SU-DHL-6 (cell line): ENCODE data around the gene CLMP.

Experiments
- H2AFZ ChIP-seq: fragments of 200-600 bp; sonication (generic); 2 replicates; pipeline ENCODE4 v1.6.1; 2014; ENCODE audit warnings: low read depth, mild to moderate bottlenecking, moderate library complexity, mixed read lengths, antibody characterized with exemption, low read length; ENCODE audit not compliant: severe bottlenecking
- H3F3A ChIP-seq: fragments of 200-600 bp; shearing (Covaris generic); 2 replicates; pipeline ENCODE4 v1.6.0; 2016; ENCODE audit warnings: antibody characterized with exemption, mild to moderate bottlenecking; ENCODE audit not compliant: insufficient read depth
- H3K27ac ChIP-seq: fragments of 200-600 bp; sonication (generic); 2 replicates; pipeline ENCODE4 v1.5.1; 2016; ENCODE audit warnings: low read depth, mild to moderate bottlenecking, low read length, moderate library complexity, mixed read lengths
- H3K27me3 ChIP-seq: fragments of 200-600 bp; sonication (generic), shearing (Covaris generic); 2 replicates; pipeline ENCODE4 v1.6.0; 2014; ENCODE audit warnings: mild to moderate bottlenecking, low read length
- H3K36me3 ChIP-seq: fragments of 200-600 bp; sonication (generic); 2 replicates; pipeline ENCODE4 v1.6.1; 2014; ENCODE audit warnings: mild to moderate bottlenecking, low read length, mixed read lengths
- H3K4me2 ChIP-seq: fragments of 300-600, 200-600 bp; shearing (Covaris generic), sonication (generic); 2 replicates; pipeline ENCODE4 v1.6.0; 2014; ENCODE audit warnings: low read length, low read depth, mild to moderate bottlenecking; ENCODE audit not compliant: poor library complexity, severe bottlenecking
- H3K4me3 ChIP-seq: fragments of 200-600 bp; sonication (generic); 2 replicates; pipeline ENCODE4 v1.5.1; 2014; ENCODE audit warnings: antibody characterized with exemption, low read length, mild to moderate bottlenecking, mixed read lengths; ENCODE audit not compliant: insufficient read depth, poor library complexity, severe bottlenecking
- H3K79me2 ChIP-seq: fragments of 200-600 bp; sonication (generic); 2 replicates; pipeline ENCODE4 v1.6.1; 2014; ENCODE audit warnings: mild to moderate bottlenecking, low read length, moderate library complexity; ENCODE audit not compliant: insufficient read depth
- H3K9ac ChIP-seq: fragments of 200-600 bp; sonication (generic); 2 replicates; pipeline ENCODE4 v1.7.0; 2014; ENCODE audit warnings: mild to moderate bottlenecking, low read length
- H3K9me2 ChIP-seq: fragments of 200-600 bp; sonication (generic); replicated peaks from 2 replicates; pipeline ENCODE4 v1.6.1; 2014; ENCODE audit warnings: low read length; ENCODE audit not compliant: insufficient read depth
- H3K9me3 ChIP-seq: fragments of 200-600 bp; sonication (generic); 2 replicates; pipeline ENCODE4 v1.6.1; 2014; ENCODE audit warnings: low read length, mixed read lengths; ENCODE audit not compliant: insufficient read depth
- H4K20me1 ChIP-seq: fragments of 200-600 bp; sonication (generic); 2 replicates; pipeline ENCODE4 v1.6.1; 2014; ENCODE audit warnings: low read depth, mild to moderate bottlenecking, antibody characterized with exemption, low read length, moderate library complexity, mixed read lengths
- EZH2phosphoT487 ChIP-seq: fragments of 200-600 bp; sonication (generic), shearing (Covaris generic); conservative IDR thresholded peaks from 2 replicates; pipeline ENCODE4 v1.6.1; 2018; ENCODE audit warnings: mild to moderate bottlenecking, antibody characterized with exemption, low read length, moderate library complexity, mixed read lengths
- TF ChIP-seq, protein P1 (sequence below): fragments of 200-600 bp; sonication (generic); IDR thresholded peaks from one replicate; pipeline ENCODE4 v1.5.1; 2017; ENCODE audit warnings: antibody characterized with exemption, mild to moderate bottlenecking, low read length, moderate library complexity; ENCODE audit not compliant: insufficient read depth, poor library complexity, severe bottlenecking

CLMP gene

DNA sequence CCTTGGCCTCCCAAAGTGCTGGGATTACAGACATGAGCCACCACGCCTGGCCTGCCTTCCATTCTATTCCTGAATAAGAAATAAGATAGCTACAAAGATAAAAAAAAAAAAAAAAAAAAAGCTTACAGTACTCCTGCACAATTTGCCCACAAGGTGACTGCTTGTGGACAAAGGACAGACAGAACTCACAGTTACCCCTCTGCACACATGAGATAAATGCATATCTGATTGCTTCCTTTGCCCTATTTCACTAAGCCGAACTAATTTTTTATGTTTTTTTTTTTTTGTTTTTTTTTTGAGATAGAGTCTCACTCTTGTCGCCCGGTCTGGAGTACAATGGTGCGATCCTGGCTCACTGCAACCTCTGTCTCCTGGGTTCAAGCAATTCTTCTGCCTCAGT lies 109.6 kb downstream of the CLMP start:
- Histone ChIP-seq H3K9me2 (no peaks in the 10 kb centered on the region), H3F3A (no peaks in the 10 kb centered on the region), H3K4me3 (no peak overlapping the region), H3K27me3 (no peaks in the 10 kb centered on the region), H3K9ac (no peak overlapping the region), H4K20me1 (no peaks in the 10 kb centered on the region), H2AFZ (no peak overlapping the region), H3K4me2 (no peak overlapping the region), H3K36me3 (no peaks in the 10 kb centered on the region), H3K27ac (no peak overlapping the region), H3K9me3 (no peaks in the 10 kb centered on the region), H3K79me2 (no peaks in the 10 kb centered on the region)
- no peak for TF ChIP-seq EZH2phosphoT487
- TF ChIP-seq, protein P1, sequence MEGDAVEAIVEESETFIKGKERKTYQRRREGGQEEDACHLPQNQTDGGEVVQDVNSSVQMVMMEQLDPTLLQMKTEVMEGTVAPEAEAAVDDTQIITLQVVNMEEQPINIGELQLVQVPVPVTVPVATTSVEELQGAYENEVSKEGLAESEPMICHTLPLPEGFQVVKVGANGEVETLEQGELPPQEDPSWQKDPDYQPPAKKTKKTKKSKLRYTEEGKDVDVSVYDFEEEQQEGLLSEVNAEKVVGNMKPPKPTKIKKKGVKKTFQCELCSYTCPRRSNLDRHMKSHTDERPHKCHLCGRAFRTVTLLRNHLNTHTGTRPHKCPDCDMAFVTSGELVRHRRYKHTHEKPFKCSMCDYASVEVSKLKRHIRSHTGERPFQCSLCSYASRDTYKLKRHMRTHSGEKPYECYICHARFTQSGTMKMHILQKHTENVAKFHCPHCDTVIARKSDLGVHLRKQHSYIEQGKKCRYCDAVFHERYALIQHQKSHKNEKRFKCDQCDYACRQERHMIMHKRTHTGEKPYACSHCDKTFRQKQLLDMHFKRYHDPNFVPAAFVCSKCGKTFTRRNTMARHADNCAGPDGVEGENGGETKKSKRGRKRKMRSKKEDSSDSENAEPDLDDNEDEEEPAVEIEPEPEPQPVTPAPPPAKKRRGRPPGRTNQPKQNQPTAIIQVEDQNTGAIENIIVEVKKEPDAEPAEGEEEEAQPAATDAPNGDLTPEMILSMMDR: no peak

DNA sequence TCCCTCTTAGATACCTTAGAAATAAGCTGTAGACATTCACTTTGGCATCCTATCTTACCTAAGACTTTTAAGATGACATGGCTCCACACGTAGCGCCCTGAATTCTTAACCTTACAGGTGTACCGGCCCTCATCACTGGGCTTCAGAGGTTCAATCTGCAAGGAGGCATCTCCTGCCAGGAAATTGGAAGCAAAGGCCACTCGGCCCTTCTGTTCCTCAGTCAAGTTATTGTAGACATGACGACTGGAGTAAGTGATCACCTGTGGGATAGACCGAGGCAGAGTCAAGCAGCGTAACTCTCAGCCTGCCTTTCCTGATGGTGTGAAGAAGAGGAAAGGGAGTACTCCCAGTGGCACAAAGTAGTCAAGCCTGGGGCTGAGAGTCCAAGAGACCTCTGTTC lies 110.6 kb downstream of the CLMP start:
- H3K9me2 ChIP-seq: no peaks in the 10 kb centered on the region
- H3F3A ChIP-seq: no peaks in the 10 kb centered on the region
- H3K4me3 ChIP-seq: no peak overlapping the region
- TF ChIP-seq, protein P1: no peak
- no peak for TF ChIP-seq EZH2phosphoT487
- no peak overlapping the region for H3K4me2 ChIP-seq
- H2AFZ ChIP-seq: no peak overlapping the region
- H3K9me3 ChIP-seq: no peaks in the 10 kb centered on the region
- H4K20me1 ChIP-seq: no peaks in the 10 kb centered on the region
- H3K9ac ChIP-seq: no peak overlapping the region
- no peak overlapping the region for H3K27ac ChIP-seq
- H3K79me2 ChIP-seq: no peaks in the 10 kb centered on the region
- no peaks in the 10 kb centered on the region for H3K36me3 ChIP-seq
- no peaks in the 10 kb centered on the region for H3K27me3 ChIP-seq

DNA sequence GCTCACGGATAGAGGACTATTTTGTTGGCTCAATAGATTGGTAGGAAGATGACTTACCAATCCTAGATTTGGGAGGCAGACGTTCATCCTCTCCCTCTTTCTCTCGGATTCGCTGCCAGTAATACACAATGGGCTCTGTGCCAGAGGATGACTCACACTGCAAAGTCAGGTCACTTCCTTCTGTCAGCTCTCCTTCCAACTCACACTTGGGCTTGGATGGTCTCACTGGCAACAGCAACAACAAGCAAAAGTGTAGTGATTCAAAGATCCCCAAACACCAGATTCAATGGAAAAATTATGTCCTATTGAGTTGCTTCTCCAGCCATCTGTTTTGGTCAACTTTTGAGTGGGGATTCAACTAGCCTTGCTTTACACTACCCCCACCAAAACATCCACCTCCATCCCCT lies 111.4 kb downstream of the CLMP start:
- H3K4me2 ChIP-seq: no peak overlapping the region
- no peaks in the 10 kb centered on the region for H3K79me2 ChIP-seq
- no peaks in the 10 kb centered on the region for H3F3A ChIP-seq
- no peak overlapping the region for H3K9ac ChIP-seq
- H3K27me3 ChIP-seq: no peaks in the 10 kb centered on the region
- H3K9me2 ChIP-seq: no peaks in the 10 kb centered on the region
- H3K9me3 ChIP-seq: no peaks in the 10 kb centered on the region
- H3K27ac ChIP-seq: no peak overlapping the region
- H3K36me3 ChIP-seq: no peaks in the 10 kb centered on the region
- H2AFZ ChIP-seq: no peak overlapping the region
- TF ChIP-seq, protein P1: no peak
- no peak for TF ChIP-seq EZH2phosphoT487
- H3K4me3 ChIP-seq: no peak overlapping the region
- no peaks in the 10 kb centered on the region for H4K20me1 ChIP-seq

DNA sequence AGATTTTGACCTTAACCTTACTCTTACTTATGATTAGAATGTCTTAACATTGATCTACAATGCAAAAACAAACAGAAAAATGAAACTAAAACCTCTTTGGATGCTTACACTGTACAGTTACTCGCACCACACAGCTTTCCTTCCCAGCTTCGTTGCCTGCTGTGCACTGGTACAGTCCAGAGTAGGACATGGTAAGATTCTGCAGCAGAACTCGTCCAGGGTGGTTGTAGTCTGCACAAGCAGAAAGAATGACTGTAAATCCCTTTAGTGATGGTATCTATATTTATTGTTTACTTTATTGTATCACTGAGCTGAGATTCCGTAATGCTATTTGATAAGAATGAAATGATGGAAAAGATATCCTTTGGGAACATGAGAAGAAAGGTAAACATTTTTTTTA lies 112.1 kb downstream of the CLMP start:
- Histone ChIP-seq H3K27ac (no peak overlapping the region), H2AFZ (no peak overlapping the region), H4K20me1 (no peaks in the 10 kb centered on the region), H3K9ac (no peak overlapping the region), H3K4me3 (no peak overlapping the region), H3K9me3 (no peaks in the 10 kb centered on the region), H3K36me3 (no peaks in the 10 kb centered on the region), H3K27me3 (no peaks in the 10 kb centered on the region), H3K79me2 (no peaks in the 10 kb centered on the region), H3K4me2 (no peak overlapping the region), H3F3A (no peaks in the 10 kb centered on the region), H3K9me2 (no peaks in the 10 kb centered on the region)
- TF ChIP-seq, protein P1: no peak
- no peak for TF ChIP-seq EZH2phosphoT487
